Measurements from ENCODE around the gene CTNND2.

Gene CTNND2

GRCh38 chr5:10941900-10942299 is 962.3 kb downstream of the CTNND2 start:
- Mint-ChIP-seq H3K36me3 (no peaks in the 10 kb centered on the region), H3K4me3 (no peak overlapping the region), H3K27me3 (peaks cover 0 to 9% of the 10 kb centered on the region in 2 donors), H3K4me1 (no peaks in the 10 kb centered on the region), H3K9me3 (peaks cover 0 to 2% of the 10 kb centered on the region in 2 donors), H3K27ac (no peak overlapping the region)
- ATAC-seq (replicated peaks), result no peak
- no peak for DNase-seq

- DNase-seq, result no peak
- Mint-ChIP-seq H3K27ac (no peak overlapping the region), H3K27me3 (peaks cover 0 to 5% of the 10 kb centered on the region in 2 donors), H3K9me3 (peaks cover 0 to 2% of the 10 kb centered on the region in 2 donors), H3K36me3 (no peaks in the 10 kb centered on the region), H3K4me1 (no peaks in the 10 kb centered on the region), H3K4me3 (no peak overlapping the region)
- no peak for ATAC-seq (replicated peaks)
Observed at GRCh38 chr5:10936081-10936855, 968.0 kb downstream of the CTNND2 start.

GRCh38 chr5:10935536-10935935 is 968.7 kb downstream of the CTNND2 start:
- DNase-seq (no peak), ATAC-seq (replicated peaks) (no peak)
- Mint-ChIP-seq H3K27me3 (peaks cover 0 to 5% of the 10 kb centered on the region in 2 donors), H3K4me1 (no peaks in the 10 kb centered on the region), H3K4me3 (no peak overlapping the region), H3K27ac (no peak overlapping the region), H3K9me3 (no peaks in the 10 kb centered on the region), H3K36me3 (no peaks in the 10 kb centered on the region)

- peaks cover 0 to 5% of the 10 kb centered on the region in 2 donors for H3K27me3 Mint-ChIP-seq
- H3K4me1 Mint-ChIP-seq, result no peaks in the 10 kb centered on the region
- DNase-seq (no peak), ATAC-seq (replicated peaks) (no peak)
- H3K36me3 Mint-ChIP-seq, result no peaks in the 10 kb centered on the region
- peaks cover 1 to 2% of the 10 kb centered on the region in 2 donors for H3K9me3 Mint-ChIP-seq
- no peak overlapping the region for H3K4me3 Mint-ChIP-seq
- H3K27ac Mint-ChIP-seq, result no peak overlapping the region
Observed at GRCh38 chr5:10934783-10935355, 969.4 kb downstream of the CTNND2 start.

GRCh38 chr5:10933121-10933520 is 971.1 kb downstream of the CTNND2 start:
- H3K4me1 Mint-ChIP-seq, result no peaks in the 10 kb centered on the region
- no peak for ATAC-seq (replicated peaks)
- peaks cover 8 to 9% of the 10 kb centered on the region in 2 donors for H3K9me3 Mint-ChIP-seq
- peaks cover 0 to 5% of the 10 kb centered on the region in 2 donors for H3K27me3 Mint-ChIP-seq
- no peak overlapping the region for H3K4me3 Mint-ChIP-seq
- DNase-seq, result no peak
- no peak overlapping the region for H3K27ac Mint-ChIP-seq
- peaks cover 0 to 2% of the 10 kb centered on the region in 2 donors for H3K36me3 Mint-ChIP-seq

GRCh38 chr5:10932426-10932825 is 971.8 kb downstream of the CTNND2 start:
- H3K9me3 Mint-ChIP-seq, result peaks cover 8 to 9% of the 10 kb centered on the region in 2 donors
- no peak for ATAC-seq (replicated peaks)
- DNase-seq, result no peak
- peaks cover 0 to 5% of the 10 kb centered on the region in 2 donors for H3K27me3 Mint-ChIP-seq
- peaks cover 0 to 2% of the 10 kb centered on the region in 2 donors for H3K36me3 Mint-ChIP-seq
- no peak overlapping the region for H3K27ac Mint-ChIP-seq
- no peaks in the 10 kb centered on the region for H3K4me1 Mint-ChIP-seq
- no peak overlapping the region for H3K4me3 Mint-ChIP-seq

GRCh38 chr5:10927608-10928007 is 976.6 kb downstream of the CTNND2 start:
- H3K36me3 Mint-ChIP-seq, result peaks cover 0 to 2% of the 10 kb centered on the region in 2 donors
- no peaks in the 10 kb centered on the region for H3K4me1 Mint-ChIP-seq
- no peak overlapping the region for H3K27ac Mint-ChIP-seq
- DNase-seq, result no peak
- ATAC-seq (replicated peaks), result no peak
- peaks cover 6 to 10% of the 10 kb centered on the region in 2 donors for H3K27me3 Mint-ChIP-seq
- peaks cover 8 to 14% of the 10 kb centered on the region in 2 donors for H3K9me3 Mint-ChIP-seq
- H3K4me3 Mint-ChIP-seq, result no peak overlapping the region

- Mint-ChIP-seq H3K27me3 (peaks cover 9 to 12% of the 10 kb centered on the region in 2 donors), H3K4me1 (no peaks in the 10 kb centered on the region), H3K9me3 (peaks cover 0 to 6% of the 10 kb centered on the region in 2 donors), H3K27ac (no peak overlapping the region), H3K36me3 (no peaks in the 10 kb centered on the region), H3K4me3 (no peak overlapping the region)
- ATAC-seq (replicated peaks) (no peak), DNase-seq (no peak)
Observed at GRCh38 chr5:10923310-10923709, 980.9 kb downstream of the CTNND2 start.
